ENCODE measurements around the gene CADM3.

Gene CADM3

DNA sequence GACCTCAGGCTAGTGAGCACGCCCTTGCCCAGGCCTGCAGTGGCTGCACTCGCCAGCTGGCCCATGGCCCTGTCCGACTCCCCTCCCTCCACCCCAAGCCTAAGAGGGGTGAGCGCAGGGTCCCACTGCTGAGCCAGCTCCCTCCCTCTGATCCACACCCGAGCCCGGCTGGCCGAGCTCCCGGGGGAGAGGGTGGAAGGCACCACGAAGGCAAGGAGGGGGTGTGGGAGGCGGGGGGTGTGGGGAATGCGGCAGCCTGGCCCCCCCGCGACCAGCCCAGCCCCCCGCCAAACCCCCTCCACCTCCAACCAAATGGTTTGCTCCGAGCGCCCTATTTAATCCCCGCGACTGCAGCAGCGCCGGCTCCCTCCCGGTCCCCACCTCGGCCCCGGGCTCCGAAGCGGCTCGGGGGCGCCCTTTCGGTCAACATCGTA, at the start of gene CADM3:
TSS of gene CADM3 (plus strand) at position 362 of the 434 bp plus-strand sequence. CDS start 151 bp downstream, outside the sequence.
- peak; percentile 48 for DNase-seq

DNA sequence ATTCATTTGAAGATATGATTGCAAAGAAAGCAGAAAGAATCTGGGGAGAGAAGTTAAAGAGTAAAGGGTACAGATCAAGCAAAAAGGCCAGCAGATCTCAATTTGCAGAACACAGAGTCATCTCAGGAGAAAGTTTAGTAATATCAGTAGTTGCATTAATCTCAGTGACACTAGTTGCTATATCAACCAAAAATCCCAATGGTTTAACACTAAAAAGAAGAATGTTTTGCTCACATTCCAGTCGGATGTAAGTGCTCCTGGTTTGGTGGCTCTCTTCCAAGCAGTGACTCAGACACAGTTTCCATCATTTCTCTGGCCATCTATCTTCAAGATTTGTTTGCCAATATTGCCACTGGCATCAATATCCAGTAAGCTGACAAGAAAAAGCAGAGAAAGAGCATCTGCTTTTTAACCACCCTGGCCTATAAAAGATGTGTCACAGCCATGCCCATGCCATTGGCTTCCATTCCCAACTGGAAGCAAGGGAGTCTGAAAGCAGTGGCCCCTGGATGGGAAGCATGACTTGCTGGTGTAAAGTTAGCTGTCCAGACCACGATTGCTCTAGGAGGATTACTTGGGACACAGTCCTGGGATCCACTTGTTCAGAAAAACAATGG, 49.3 kb upstream of the CADM3 start:
- no peak for DNase-seq

GRCh38 chr1:159123587-159123986, 47.8 kb upstream of the CADM3 start:
- no peak for DNase-seq

- DNase-seq = peak; percentile 54
Measured at GRCh38 chr1:159132271-159132881, 39.0 kb upstream of the CADM3 start.

DNA sequence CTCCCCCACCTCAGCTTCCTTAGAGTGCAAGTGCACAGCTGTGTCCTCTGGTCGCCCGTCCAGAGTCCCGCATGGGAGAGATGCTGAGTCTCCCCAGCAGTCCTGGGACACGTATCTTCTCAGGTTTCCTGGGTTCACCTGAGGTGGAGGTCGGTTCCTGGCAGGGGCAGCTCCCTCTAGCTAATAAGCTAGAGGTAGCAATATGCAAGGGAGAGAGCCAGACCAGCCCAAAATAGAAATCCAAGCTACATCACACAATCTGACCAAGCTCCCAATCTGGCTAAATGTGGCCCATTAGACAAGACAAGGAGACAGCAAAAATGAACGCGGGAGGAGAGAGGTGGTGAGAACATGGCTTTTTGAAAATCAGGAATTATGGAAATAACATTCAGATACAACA, 30.9 kb upstream of the CADM3 start:
- DNase-seq = no peak

- DNase-seq = peak; percentile 81
Measured at GRCh38 chr1:159141584-159142390, 29.6 kb upstream of the CADM3 start.

GRCh38 chr1:159142391-159142663, 29.1 kb upstream of the CADM3 start:
- peak; percentile 15 for DNase-seq

DNA sequence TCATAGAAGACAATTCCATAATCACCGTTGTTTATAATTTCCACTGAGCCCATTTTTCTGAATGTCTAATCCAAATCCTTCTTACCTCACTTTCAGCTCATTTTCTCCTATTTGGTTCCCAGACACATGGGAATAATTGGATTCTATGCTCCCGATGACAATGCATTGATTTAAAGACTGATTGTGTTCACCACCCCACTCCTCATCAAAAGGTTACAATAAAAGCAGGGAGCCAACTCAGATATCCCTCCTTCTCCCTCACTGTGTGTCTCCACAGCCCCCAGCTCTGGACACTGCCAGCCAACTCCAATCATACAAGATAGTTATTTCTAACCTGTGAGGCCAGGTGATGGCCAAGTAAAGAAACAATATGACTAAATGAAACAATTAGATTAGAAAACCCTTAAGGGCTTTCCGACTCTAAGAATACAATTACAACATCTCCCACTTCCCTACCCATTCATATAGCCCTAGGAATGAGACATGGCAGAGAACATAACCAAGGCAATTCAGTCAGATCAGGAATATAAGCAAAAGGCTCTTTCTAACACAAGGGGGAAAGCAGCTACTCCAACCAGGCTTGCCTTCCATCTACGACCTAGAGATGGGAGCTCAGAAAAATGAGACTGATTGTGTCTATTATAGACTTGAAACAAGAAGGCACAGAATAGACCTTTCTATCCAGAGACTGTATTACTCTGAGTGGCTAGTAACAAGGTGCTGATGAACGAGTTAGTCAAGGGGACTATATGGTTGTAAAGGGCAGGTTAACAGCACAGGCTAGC, 28.5 kb upstream of the CADM3 start:
- DNase-seq = no peak

DNA sequence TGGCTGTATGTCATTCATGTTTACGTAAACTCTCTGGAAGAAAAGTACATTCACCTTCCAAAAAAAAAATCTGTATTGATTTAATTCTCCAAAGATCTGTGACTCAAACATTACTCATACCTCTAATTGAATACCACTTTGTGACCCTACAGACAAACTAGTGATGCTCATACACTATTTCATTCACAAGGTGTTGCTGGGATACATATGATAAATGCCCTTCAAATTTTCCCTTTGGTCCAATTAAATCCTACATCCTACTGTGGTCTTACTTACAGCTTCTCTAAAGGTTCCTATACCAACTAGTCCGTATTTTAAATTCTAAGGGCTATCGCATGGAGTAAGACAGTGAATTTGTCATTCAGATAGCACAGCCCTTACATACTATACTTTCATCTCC, 26.8 kb upstream of the CADM3 start:
- DNase-seq = no peak

GRCh38 chr1:159146980-159147379, 24.4 kb upstream of the CADM3 start:
- DNase-seq = no peak

- no peak for DNase-seq
Measured at GRCh38 chr1:159152031-159152430, 19.4 kb upstream of the CADM3 start.

- DNase-seq = peak; percentile 65
Measured at GRCh38 chr1:159161001-159161718, 10.3 kb upstream of the CADM3 start.

DNA sequence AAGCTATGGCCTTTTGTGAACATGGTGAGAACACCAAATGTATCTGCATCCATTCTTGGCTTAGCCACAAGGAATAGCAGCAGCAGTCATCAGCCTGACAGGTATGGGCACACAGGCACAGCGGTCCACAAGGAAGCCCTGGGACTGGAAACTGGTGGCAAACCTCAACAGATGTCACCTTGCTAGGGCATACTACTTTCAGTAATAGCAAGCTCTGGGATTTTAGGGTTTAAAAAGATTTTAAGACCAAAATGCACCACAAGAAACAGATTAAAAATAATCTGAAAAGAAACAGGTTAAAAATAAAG, 9.7 kb upstream of the CADM3 start:
- DNase-seq = no peak

DNA sequence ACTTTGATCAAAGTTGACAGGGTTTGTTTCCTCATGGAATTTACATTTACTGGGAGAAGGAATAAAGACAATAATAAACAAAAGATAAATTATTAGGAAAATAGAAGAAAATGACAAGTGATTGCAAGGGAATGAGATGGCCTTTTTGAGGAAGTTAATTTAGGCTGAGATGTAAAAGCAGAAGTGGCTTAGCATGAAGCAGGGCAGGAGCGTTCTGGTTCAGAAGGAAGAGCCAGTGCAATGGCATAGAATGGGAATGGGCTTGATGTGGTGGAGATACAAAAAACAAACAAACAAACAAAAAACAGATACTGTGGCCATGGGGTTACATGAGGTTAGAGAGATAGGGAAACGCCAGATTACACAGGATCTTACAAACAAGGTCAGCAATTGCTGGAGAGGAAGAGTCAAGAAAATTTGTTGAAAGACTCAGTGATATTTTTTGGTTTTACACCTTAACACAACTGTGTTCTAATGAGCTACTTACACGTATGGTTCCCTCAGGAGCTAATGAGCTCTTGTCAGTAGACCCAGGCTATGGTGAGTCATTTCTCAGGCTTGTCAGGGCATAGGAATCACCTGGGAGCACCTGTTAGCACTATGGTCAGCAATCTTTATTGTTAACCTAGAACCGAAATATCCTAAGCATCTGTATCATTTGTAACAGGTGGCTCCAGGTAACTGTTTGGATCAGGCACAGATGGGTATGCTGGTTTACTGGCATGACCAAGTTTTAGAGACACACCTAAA, 8.7 kb upstream of the CADM3 start:
- no peak for DNase-seq

DNA sequence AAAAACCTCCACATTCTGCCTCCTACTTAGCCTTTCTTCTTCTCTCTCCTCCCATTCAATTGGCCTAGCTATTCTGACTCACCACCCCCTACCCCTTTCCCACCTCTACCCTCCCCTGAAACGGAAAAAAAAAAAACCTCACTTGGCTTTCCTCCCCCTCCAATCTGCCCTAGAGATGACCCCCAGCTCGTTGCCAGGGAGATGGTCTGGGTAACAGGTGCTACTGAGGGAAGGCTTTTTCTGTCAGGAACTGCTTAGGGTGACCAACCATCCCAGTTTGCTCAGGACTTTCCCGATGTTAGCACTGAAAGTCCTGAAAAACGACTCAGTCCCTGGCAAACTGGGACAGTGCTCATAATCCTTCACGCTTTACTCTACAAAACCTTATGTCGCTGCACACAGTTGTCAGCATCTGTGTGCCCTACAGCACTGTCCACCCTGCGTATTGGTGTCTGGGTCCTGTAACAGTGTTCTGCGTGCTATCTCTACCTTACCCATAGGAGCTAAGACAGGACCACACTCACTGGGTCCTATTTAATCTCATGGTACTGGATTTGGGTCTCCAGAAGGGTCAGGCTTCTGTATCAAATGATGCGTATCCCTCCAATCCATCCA, 7.7 kb upstream of the CADM3 start:
- DNase-seq = no peak

DNA sequence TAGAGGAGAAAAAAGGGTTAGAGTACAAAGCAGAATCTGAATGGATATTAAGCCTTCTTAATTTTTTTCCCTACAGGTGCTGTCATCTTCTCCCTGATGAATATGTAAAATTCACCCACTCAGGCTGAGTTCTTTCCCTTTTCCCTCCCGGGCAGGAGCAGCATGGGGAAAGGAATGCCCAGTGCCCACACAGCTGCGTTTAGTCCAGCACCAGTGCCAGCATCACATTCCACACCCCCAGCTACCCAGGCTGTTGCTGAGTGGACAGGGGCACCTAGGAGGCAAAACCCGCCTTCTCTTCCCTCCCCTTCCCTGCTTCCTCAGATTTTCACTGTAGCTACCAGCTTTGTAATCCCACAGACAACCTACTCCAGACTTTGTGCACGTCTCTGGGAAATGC, 3.4 kb upstream of the CADM3 start:
- no peak for DNase-seq

DNA sequence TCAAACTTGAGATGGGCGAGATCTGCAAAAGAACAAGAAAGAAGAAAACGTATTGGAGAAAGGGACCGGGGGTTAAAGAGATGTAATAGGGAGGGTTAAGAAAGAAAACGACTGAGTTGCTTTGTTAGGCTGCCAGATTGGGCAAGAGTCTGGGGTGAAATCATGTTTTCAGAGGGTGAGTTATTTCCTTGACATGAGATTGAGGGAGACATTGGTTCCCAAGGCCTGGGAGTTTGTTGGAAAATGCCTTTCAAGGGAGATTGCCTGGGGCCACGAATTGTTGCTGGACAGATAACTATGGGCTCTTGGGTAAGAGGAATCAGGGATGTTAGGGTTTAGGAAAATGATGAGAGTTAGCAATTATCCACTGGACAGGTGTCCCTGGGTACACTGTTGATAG, 776 bp upstream of the CADM3 start:
- DNase-seq = no peak

- peak; percentile 46 for DNase-seq
Measured at GRCh38 chr1:159171688-159172501, 480 bp downstream of the CADM3 start.

- no peak for DNase-seq
Measured at GRCh38 chr1:159172614-159173291, 1.3 kb downstream of the CADM3 start.

DNA sequence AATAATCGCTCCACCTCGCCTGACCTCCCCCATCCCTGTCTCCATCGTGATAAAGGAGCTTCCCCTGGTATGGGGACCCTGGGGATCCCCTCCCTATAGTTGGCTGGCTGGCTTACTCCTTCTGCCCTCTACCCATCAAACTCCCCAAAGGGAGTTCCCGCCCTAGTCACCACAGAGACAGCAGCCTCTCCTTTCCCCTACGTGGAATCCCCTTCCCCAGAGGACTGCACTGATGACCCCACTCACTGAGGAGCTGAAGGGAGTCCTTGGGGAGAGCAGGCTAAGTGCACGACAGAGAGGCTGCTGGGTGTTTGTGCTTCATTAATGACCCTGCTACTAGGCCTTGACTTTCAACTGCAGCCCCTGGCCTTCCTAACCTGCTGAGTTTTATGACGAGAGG, 1.9 kb downstream of the CADM3 start:
- no peak for DNase-seq

All from NCI-H345 (cell line).